GM12865 (cell line): ENCODE measurements around the gene TMEM43.

ENCODE experiments used
- DNase-seq: peaks from one replicate; pipeline ENCODE4 v3.0.0; 2010; ENCODE audit warnings: low read depth
- H3K4me3 ChIP-seq: 2 replicates; pipeline ENCODE4 v1.5.1; 2011; ENCODE audit warnings: mild to moderate bottlenecking, low read depth, low read length, control low read depth
- TF ChIP-seq, protein P1 (sequence below): IDR thresholded peaks from 2 replicates; pipeline ENCODE4 v1.5.1; 2011; ENCODE audit warnings: low read length, control low read depth, low read depth, inconsistent platforms; ENCODE audit not compliant: insufficient read depth; ENCODE audit errors: missing control alignments

Gene TMEM43

DNA sequence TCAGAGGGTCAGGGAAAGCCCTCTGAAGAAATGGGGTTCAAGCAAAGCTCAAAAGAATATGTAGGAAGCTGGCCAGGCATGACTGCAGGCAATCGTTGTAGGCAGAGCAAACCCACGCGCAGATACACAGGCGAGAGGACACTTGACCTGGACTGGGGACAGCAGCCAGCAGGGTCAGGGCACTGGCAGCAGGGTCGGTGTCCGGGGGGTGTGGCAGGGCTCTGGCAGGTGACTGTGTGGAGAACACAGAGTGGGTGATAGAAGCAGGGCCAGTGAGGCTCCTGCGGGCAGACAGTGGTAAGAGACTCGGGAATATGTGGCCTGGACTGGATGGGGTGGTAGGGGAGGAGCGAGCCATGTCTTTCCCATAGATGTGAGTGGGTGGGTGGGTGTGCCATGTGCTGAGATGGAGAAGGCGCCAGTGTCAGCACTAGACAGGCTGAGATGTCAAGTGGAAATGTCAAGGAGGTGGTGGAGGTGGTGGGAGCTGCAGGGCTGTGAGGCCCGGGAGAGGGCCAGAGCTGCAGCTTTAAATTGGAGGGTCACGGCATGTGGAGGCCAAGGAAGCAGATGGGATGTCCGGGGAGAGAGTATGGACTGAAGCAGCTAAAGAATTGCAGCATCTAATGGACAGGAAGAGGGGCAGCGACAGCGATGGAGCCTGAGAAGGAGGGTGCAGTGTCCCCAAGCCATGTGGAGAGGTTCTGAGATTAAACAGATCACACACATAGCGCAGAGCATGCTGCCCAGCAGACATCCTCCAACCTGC is 13.4 kb downstream of the TMEM43 start:
- TF ChIP-seq, protein P1, sequence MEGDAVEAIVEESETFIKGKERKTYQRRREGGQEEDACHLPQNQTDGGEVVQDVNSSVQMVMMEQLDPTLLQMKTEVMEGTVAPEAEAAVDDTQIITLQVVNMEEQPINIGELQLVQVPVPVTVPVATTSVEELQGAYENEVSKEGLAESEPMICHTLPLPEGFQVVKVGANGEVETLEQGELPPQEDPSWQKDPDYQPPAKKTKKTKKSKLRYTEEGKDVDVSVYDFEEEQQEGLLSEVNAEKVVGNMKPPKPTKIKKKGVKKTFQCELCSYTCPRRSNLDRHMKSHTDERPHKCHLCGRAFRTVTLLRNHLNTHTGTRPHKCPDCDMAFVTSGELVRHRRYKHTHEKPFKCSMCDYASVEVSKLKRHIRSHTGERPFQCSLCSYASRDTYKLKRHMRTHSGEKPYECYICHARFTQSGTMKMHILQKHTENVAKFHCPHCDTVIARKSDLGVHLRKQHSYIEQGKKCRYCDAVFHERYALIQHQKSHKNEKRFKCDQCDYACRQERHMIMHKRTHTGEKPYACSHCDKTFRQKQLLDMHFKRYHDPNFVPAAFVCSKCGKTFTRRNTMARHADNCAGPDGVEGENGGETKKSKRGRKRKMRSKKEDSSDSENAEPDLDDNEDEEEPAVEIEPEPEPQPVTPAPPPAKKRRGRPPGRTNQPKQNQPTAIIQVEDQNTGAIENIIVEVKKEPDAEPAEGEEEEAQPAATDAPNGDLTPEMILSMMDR: no peak
- DNase-seq: no peak
- H3K4me3 ChIP-seq: no peak overlapping the region

DNA sequence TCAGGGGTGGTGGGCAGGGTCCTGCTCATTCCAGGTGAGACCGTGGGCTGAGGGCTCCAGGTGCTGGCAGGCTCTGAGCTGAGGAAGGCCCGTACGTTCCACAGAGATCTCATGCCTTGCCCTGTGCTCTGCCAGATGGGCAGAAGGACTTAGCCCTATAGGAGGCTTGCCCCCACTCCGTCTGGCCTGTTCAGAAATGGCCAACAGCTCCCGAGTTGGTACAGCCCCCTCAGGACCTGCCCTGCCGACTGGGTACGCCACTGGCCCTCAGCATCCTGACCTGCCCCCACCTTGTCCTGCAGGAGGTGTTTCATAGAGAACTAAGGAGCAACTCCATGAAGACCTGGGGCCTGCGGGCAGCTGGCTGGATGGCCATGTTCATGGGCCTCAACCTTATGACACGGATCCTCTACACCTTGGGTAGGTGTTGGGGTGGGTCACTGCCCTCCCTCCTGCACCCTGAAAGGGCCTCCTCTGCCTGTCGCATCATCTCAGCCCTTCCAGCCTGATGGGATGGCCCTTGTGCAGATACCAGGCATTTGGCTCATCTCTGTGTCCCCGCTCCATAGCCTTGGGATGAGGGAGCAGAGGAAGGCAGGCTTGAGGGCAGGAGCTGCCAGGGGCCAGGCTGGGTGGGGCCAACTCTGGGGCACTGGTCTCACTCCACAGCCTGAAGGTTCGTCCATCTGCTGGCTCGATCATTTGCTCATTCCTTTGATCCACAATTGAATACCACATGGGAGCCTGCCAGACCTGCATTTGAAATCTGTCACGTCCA is 14.2 kb downstream of the TMEM43 start:
- no peak overlapping the region for H3K4me3 ChIP-seq
- no peak for DNase-seq

DNA sequence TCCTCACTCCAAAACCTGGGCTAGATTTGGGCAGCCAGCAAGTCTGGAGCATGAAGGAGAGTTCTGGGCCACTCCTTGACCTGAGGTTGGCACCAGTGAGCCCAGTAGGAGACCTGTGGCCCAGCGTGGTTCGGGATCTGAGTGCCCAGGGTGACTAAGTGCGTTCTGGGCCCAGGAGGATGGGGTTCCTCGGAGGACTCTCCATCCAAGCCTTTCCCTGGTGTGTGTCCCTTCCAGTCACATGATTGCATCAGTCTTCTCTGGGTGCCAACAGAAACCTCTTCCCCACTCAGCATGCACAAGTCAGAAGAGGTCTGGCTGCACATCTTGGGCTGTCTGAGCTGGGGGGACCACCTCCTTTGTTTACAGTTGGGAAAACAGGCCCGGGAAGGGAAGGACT is 14.9 kb downstream of the TMEM43 start:
- H3K4me3 ChIP-seq: no peak overlapping the region
- no peak for DNase-seq
- TF ChIP-seq, protein P1: no peak

More for the DNA sequence above, 14.2 kb downstream of the TMEM43 start:
- TF ChIP-seq, protein P1: no peak

DNA sequence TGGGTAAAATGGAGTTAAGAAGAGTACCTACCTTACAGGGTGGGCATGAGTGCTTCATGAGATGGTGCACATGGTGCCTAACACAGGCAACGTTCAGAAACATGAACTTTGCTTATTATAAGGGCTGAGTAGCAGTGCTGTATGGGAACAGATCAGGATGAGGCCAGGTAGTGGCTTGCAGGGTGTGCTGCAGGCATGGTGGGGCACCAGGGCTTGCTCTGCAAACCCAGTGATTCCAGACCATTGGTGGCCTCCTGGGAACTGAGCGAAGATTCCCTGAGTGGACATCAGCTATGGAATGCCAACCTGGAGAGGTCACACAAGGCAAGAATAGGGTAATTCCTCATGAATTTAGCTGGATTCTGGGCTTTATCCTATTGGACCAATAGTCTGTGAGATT is 15.8 kb downstream of the TMEM43 start:
- no peak overlapping the region for H3K4me3 ChIP-seq
- TF ChIP-seq, protein P1: no peak
- DNase-seq: no peak

DNA sequence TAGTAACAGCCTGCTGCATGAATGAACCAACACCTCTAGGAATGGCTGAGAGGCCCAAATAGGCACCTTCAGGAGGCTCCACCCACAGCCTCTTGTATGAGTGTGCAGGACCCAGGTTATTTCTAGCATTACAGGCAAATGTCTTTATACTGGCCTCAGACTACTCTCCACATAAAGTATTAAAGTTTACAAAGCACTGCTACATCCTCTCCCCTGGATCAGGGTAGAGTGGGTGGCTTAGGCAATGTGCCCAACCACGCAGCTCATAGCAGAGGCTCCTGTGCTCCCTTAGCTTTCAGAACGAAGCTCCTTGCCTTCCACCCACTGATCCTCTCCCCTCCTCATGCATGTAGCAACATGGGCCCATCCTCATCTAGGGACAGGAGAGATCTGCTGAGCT is 16.3 kb downstream of the TMEM43 start:
- TF ChIP-seq, protein P1: no peak
- DNase-seq: no peak
- H3K4me3 ChIP-seq: no peak overlapping the region

DNA sequence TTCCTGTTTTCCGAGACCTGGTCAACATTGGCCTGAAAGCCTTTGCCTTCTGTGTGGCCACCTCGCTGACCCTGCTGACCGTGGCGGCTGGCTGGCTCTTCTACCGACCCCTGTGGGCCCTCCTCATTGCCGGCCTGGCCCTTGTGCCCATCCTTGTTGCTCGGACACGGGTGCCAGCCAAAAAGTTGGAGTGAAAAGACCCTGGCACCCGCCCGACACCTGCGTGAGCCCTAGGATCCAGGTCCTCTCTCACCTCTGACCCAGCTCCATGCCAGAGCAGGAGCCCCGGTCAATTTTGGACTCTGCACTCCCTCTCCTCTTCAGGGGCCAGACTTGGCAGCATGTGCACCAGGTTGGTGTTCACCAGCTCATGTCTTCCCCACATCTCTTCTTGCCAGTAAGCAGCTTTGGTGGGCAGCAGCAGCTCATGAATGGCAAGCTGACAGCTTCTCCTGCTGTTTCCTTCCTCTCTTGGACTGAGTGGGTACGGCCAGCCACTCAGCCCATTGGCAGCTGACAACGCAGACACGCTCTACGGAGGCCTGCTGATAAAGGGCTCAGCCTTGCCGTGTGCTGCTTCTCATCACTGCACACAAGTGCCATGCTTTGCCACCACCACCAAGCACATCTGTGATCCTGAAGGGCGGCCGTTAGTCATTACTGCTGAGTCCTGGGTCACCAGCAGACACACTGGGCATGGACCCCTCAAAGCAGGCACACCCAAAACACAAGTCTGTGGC is 16.9 kb downstream of the TMEM43 start:
- TF ChIP-seq, protein P1: no peak
- no peak overlapping the region for H3K4me3 ChIP-seq
- no peak for DNase-seq
